Brain microvascular endothelial cell (primary cell): ENCODE measurements around the gene CYP2R1.

Source experiments
- DNase-seq: peaks from one replicate; pipeline ENCODE4 v3.0.0-alpha.2; 2020
- H3K27ac ChIP-seq: fragments of 250-450 bp; sonication (Bioruptor Pico); 2 replicates; pipeline ENCODE4 v1.5.1; 2020; ENCODE audit warnings: mild to moderate bottlenecking, moderate library complexity
- H3K27me3 ChIP-seq: fragments of 250-450 bp; sonication (Bioruptor Pico); replicated peaks from 2 replicates; pipeline ENCODE4 v1.5.1; 2020; ENCODE audit warnings: mild to moderate bottlenecking
- H3K36me3 ChIP-seq: fragments of 250-450 bp; sonication (Bioruptor Pico); replicated peaks from 2 replicates; pipeline ENCODE4 v1.5.1; 2020; ENCODE audit warnings: mild to moderate bottlenecking
- H3K4me3 ChIP-seq: 2 replicates; pipeline ENCODE4 v1.5.1; 2011; ENCODE audit warnings: low read depth, mild to moderate bottlenecking, control low read depth, low read length, moderate library complexity
- in situ Hi-C: cut with HindIII; loops from 2 replicates; pipeline ENCODE4 v1.10.0; 2017; ENCODE audit warnings: low sequenced_read_pairs, low pct_ligation_motif_present
- TF ChIP-seq, protein P1 (sequence below): IDR thresholded peaks from 2 replicates; pipeline ENCODE4 v1.5.1; 2011; ENCODE audit warnings: low read depth, mild to moderate bottlenecking, moderate library complexity, low read length, control low read depth, inconsistent platforms; ENCODE audit errors: missing control alignments

Gene CYP2R1

DNA sequence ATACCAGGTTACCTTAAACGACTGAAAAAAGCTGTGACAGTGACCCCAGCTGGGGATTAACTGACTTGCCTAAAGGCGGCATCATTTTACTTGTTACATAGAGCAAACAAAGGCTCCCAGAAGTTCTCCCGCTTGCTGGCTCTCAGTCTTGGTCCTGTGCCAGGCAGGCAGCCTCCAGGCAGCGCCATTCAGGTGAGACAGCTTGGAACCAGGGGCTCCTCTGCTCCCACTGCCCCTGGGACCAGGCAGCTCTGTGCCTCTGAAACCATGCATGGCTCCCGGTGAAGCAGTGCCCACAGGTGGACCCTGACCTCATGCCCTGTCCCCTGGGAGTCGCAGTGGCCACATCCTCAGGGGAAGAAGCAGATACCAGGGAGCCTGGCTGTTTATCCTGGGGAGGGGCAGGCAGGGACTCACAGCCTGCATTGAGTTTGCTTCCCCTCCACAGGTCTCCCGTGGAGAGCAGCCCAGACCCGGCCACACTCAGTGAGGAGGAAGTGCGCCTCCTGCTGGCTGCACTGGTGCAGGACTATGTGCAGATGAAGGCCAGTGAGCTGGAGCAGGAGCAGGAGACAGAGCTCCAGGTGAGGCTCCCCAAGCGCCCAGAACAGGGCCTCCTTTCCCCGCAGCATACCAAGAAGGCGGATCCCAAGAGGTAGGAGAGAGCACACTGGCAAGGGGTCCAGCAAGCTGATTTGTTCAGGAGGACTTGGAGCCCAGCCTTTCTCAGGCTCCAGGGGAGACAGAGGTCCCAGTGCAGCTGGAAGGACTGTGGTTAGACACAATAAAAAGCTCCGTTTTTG, 15.6 kb upstream of the CYP2R1 start:
- in situ Hi-C loops, result no loop called here
- peak; percentile 44 for DNase-seq
- no peaks in the 10 kb centered on the region for H3K27me3 ChIP-seq
- H3K36me3 ChIP-seq, result no peaks in the 10 kb centered on the region
- TF ChIP-seq, protein P1, sequence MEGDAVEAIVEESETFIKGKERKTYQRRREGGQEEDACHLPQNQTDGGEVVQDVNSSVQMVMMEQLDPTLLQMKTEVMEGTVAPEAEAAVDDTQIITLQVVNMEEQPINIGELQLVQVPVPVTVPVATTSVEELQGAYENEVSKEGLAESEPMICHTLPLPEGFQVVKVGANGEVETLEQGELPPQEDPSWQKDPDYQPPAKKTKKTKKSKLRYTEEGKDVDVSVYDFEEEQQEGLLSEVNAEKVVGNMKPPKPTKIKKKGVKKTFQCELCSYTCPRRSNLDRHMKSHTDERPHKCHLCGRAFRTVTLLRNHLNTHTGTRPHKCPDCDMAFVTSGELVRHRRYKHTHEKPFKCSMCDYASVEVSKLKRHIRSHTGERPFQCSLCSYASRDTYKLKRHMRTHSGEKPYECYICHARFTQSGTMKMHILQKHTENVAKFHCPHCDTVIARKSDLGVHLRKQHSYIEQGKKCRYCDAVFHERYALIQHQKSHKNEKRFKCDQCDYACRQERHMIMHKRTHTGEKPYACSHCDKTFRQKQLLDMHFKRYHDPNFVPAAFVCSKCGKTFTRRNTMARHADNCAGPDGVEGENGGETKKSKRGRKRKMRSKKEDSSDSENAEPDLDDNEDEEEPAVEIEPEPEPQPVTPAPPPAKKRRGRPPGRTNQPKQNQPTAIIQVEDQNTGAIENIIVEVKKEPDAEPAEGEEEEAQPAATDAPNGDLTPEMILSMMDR, result peak; percentile 85
- H3K27ac ChIP-seq, result no peak overlapping the region
- no peak overlapping the region for H3K4me3 ChIP-seq

DNA sequence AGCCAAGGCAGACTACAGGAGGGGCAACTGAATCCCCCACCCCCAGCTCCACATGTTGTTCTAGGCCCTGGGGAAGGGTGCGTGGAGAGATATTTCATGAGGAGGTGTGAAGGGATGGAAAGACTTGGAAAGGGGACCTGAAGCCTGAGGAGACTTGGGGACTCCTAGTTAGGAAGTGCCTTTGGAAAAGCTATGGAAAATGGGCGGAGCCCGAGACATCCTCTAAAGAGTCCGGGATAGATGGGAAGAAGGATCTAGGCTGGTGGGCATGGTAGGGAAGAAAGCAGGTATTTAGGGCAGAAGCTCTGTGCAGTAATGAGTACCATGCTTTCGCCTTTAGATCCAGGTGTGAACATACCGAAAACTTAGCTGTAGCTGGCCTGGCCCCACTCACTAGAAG, 15.0 kb upstream of the CYP2R1 start:
- DNase-seq, result no peak
- Histone ChIP-seq H3K27me3 (no peaks in the 10 kb centered on the region), H3K4me3 (no peak overlapping the region), H3K36me3 (no peaks in the 10 kb centered on the region), H3K27ac (no peak overlapping the region)
- TF ChIP-seq, protein P1, result no peak
- in situ Hi-C loops, result no loop called here

DNA sequence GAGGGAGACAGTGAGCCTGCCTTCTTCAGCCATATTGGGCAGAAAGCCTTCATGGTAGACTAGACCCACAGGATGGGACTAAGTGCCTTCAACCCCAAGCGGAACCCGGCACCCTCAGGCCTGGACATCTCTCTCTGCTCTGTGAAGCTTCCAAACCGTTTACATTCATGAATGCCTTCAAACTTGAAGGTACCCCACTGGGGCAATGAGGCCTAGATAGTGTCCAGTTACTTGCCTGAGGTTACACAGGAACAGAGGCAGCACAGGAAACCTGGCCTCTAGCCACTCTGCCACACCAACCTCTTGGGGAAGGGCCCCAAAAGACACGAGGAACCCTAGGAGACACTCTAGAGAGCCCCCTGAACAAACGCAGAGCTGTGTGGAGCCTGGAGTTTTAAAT, 14.5 kb upstream of the CYP2R1 start:
- in situ Hi-C loops, result no loop called here

DNA sequence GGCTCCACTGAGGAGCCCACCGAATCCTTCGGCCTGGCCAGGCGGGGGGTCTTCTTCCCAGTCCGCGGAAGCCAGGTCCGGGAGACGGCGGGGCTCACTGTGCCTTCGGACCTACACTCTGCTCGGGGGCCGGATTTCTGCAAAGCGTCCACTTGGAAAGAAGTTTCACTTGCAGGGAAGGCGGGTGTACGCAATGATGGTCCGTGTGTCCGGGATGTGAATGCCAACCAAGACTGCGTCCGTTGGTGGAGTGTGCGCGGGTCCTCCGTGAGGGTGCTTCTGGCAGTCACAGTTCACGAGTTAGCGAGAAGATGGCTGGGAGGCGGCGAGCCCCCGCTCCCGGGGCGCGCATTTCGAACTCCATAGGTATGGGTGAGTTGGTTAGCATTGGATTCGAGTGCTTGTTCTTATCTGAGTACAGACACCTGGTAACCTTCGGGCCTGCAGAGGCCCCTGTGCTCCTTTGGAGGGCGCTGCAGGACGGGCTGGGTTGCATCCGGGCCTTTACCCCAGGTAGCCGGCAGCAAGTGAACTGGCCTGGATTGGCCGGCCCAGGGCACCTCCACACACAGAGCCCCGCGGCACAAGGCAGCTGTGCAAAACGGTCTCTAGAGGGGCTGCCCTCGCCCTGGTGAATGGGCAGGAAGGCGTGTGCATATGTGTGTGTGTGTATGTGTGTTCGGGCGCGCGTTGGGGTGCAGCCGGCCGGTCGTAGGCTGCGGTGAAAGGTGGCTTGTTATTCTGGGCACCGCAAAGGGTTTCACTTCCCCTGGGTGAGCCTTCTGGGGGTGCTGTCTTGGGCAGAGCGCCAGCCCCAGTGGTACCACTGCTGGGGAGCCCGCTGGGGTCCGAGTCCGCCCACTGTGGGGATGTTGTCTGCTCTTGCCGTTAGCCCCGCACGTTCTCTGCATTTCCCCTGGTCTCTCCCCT, 13.3 kb upstream of the CYP2R1 start:
- H3K27me3 ChIP-seq, result no peaks in the 10 kb centered on the region
- in situ Hi-C loops, result no loop called here
- TF ChIP-seq, protein P1, result peak; percentile 74
- H3K4me3 ChIP-seq, result peak overlapping the region; percentile 68
- H3K27ac ChIP-seq, result no peak overlapping the region
- no peaks in the 10 kb centered on the region for H3K36me3 ChIP-seq
- DNase-seq, result no peak

More for the DNA sequence above, 14.5 kb upstream of the CYP2R1 start:
- Histone ChIP-seq H3K4me3 (no peak overlapping the region), H3K27me3 (no peaks in the 10 kb centered on the region), H3K27ac (no peak overlapping the region), H3K36me3 (no peaks in the 10 kb centered on the region)
- DNase-seq, result no peak
- TF ChIP-seq, protein P1, result no peak

DNA sequence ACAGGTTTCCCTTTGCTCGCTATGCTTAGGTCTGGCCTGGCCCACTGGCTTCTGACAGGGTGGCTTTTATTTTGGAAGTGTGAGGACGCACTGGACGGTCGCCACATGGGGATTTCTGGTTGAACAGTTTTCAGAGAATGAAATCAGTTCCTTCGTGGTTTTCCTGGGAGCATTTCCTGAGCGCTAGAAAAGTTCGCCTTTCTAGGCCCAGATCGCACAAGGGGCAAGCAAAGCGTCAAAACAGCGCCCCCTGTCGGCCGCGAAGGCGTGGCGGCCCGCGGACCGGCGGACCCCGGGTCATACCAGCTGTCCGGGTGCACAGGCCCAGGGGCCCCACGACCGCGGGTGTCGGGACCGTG, 12.7 kb upstream of the CYP2R1 start:
- TF ChIP-seq, protein P1, result peak; percentile 81
- H3K27me3 ChIP-seq, result no peaks in the 10 kb centered on the region
- no peak overlapping the region for H3K27ac ChIP-seq
- DNase-seq, result peak; percentile 34
- H3K36me3 ChIP-seq, result no peaks in the 10 kb centered on the region
- H3K4me3 ChIP-seq, result peak overlapping the region; percentile 68
- in situ Hi-C loops, result no loop called here
